HG03064 (cell line): Measurements from ENCODE around the gene TSPAN5.

ENCODE experiments used
- ATAC-seq: cut with Tn5 transposase; IDR thresholded peaks from one replicate; pipeline ENCODE4 v1.9.1; 2021; ENCODE audit warnings: low read depth; ENCODE audit not compliant: unreplicated experiment

The TSPAN5 gene

GRCh38 chr4:98527534-98528269, 130.7 kb downstream of the TSPAN5 start:
- ATAC-seq = no peak

DNA sequence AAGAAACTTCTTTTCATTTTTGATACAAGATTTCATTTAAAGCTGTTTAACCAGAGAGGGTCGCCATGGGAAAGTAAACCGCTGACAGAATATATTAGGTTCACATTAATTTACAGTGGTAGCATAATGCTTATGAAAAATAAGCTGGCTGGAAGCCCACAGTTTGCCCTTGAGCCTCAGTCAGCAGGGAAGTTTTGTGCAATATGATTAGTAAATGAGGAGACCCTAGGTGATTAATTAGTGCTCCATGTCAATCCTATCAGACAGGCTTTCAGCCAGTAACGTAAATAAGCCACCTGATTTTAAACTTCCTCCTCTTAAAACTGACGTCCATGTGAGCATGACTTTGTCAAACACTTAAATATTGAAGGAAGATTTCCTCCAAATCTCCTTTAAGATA, 134.2 kb downstream of the TSPAN5 start:
- no peak for ATAC-seq

DNA sequence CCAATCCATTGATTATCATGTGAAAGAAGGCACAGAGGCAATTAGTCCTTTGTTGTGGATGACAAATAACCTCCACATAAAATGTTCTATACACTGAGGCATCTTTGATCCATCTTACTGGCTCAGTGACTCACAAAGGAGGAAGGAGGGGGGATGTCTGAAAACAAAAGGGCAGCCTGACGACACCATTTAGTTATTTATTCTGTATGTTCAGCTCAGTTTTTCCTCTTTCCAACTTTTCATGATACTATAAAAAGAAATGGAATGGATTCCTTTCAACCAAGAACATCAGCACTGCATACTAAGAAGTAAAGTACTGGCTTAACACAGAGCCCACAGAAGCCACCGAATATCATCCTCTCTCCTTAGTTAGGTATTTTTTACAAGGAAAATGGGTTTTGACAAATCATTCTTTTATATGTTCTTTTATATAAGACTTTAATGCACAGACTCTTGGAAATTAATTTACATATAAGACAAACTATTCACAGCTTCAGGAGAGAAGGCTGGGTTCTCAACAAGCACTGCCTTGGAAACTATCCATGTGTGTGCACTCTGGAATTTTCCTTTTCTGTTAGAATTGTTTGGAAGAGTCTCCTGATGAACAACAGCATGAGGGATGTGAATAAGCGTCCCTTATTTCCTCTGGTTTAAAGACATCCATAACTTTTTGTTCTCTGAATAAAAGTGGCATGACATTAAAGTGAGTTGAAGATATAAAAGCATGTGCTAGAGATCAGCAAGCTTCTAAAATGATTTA, 135.6 kb downstream of the TSPAN5 start:
- no peak for ATAC-seq

DNA sequence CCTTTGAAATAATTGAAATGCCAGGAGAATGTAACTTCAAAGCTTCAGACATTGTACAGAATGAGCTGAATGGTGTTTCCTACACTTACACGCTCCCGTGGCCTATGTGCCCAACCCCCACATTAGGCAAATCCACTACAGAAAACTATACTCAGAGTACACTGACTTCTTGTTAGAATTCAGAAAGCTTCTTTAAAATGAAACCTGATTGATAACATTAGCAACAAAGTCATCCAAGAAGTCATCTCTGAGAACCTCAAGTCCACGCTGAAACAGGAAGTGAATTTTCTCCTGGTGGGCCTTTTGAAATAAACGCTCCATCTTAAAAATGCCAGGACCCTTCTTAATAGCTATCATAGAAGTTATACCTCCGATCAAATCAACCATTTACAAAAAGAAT, 136.3 kb downstream of the TSPAN5 start:
- no peak for ATAC-seq

- ATAC-seq = no peak
Observed at GRCh38 chr4:98521486-98521885, 136.9 kb downstream of the TSPAN5 start.

DNA sequence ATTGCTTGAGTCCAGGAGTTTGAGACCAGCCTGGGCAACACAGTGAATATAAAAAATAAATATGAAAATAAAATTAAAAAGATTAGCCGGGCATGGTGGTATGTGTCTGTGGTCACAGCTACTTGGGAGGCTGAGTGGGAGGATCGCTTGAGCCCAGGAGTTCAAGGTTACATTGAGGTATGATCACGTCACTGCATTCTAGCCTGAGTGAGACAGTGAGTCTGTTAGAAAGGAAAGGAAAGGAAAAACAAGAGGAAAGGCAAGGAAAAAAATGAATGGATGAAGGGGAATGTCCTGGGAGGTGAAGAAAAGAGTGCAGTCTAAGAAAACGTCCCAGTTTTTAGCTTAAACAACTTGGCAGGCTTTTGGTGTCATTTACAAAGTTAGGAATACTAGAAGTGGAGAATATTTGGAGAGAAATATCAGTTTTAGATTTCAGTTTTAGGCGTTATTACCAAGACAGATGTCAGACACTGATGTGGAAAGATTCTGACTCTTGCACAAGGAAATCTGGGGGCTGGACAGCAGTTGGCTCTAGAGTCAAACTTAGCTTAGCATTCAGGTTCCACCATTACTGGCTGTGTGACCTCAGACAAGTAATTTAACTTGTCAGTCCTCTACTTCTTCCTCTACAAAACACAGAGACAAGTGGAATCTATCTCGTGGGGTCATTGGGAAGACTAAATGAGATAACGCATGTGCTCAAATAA, 139.0 kb downstream of the TSPAN5 start:
- no peak for ATAC-seq

GRCh38 chr4:98518559-98519267, 139.7 kb downstream of the TSPAN5 start:
- peak; percentile 89 for ATAC-seq

GRCh38 chr4:98517218-98518021, 141.0 kb downstream of the TSPAN5 start:
- no peak for ATAC-seq

GRCh38 chr4:98516441-98517217, 141.8 kb downstream of the TSPAN5 start:
- ATAC-seq = no peak

DNA sequence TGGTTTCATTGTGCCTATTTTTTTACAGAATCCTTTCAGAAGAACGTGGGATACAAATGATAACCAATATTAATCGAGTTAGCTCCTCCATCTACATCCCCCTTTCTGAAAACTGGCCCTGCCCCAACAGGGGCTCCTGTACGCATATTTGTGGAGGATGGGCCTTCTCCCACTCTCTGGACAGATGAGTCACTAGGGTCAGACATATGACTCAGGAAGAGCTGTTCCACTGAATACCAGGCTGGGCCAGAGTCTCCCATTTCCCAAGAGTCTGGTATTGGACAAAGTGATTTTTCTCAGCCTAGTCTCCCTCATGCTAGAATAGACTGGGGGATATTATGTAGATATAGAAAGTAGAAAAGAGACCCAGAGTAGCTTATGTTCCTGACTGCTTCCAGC, 142.4 kb downstream of the TSPAN5 start:
- ATAC-seq = no peak

GRCh38 chr4:98515470-98515809, 143.0 kb downstream of the TSPAN5 start:
- ATAC-seq = no peak

DNA sequence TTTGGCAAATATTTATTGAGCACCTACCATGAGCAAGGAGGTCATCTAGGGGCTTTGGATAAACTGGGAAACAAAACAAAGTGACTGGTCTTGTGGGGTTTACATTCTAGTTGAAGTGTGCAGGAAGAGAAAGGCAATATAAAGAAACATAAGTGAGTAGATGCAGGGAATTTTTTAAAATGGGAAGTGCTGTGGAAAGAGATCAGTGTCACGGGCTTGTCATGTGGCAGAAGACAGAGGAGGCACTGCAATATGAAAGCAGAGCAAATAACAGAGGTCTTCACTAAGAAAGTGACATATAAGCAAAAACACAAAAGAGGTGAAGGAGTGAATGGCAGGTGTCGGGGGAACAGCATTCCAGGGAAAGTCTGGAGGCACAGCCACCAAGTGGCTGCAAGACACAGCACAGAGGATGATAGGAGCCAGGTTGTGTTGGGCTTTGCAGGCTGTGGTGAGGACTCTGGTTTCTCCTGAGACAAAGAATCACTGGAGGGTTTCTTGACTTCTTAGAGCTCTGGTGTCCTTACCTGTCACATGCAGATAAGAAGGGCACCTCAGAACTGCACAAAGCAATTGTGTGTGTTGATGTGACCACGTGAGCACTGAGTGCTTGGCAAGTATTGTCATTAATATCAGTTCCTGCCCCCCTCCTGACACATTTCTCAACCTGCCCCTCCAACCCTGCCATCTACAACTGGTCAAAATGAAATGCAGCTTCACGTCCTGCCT, 143.5 kb downstream of the TSPAN5 start:
- no peak for ATAC-seq

DNA sequence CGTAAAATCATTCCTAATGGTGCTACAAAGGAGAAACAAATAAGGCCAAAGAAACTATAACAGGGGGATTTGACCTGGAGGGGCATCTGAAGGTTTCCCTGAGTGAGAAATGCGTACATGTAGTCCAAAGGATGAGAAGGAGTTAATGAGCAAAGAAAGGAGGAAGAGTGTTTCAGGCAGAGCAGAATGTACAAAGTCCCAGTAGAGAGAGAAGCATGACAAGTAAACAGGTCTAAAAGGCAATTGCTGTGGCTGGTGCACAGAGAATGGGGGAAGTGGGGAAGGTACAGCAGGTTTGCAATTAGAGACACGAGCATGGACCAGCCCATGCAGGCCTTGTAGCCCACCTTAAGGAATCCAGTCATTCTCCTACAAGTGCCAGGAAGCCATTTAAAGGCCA, 145.5 kb downstream of the TSPAN5 start:
- ATAC-seq = no peak

GRCh38 chr4:98510757-98511517, 147.5 kb downstream of the TSPAN5 start:
- no peak for ATAC-seq

DNA sequence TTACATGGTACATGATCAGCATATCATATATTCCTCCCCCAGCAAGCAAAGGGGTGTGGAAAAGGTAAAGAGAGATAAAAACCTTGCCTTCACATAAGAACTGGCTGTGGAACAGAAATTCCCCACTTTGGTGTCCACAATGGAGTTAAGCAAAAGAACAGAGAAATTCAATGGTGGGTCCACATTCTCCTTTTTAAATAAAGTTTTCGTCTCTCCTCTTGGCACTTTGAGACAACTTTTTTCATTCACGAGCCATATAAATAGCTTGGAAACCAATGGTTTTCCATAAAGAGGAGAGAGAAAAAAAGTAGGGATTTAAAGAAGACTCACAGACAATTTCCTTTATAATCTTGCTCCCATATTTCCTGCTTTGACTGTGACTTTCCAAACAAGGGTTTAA, 148.1 kb downstream of the TSPAN5 start:
- ATAC-seq = no peak

DNA sequence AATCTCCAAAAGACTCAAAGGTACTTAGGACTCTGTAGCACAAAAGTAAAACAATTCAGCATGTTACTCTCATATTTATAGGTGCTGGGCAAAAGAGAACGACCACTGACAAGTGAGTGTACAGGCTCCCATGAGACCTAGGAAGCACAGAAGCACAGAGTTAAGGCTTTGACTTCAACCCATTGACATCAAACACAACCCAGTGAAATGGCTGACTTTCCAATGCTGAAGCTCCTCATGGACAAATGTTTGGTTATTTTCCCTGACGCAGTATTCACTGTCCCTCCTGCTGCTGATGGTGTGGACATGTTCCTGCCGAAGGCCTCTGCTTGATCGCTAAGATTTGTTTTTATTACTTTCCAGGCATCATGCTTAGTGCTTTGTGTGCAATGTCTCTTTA, 148.7 kb downstream of the TSPAN5 start:
- no peak for ATAC-seq

- ATAC-seq = no peak
Observed at GRCh38 chr4:98508829-98509598, 149.4 kb downstream of the TSPAN5 start.
